Mesothelial cell of epicardium (in vitro differentiated cells): Measurements from ENCODE around the gene KCNH1. TPM values are rescaled to one million over a fixed set of nuclear protein-coding genes. Genes with fewer than 3 reads are reported as not detected.

Source experiments
- DNase-seq, 2 experiments: peaks; one replicate each; pipeline ENCODE4 v3.0.0; 2021; ENCODE audit warnings: low spot score in 2 of 2; ENCODE audit not compliant: unreplicated experiment in 2 of 2
- H3K27ac Mint-ChIP-seq: 2 replicates; pipeline ENCODE4 v1.8.0; 2021; ENCODE audit warnings: mixed read lengths
- H3K27me3 Mint-ChIP-seq: 2 replicates; pipeline ENCODE4 v1.8.0; 2021; ENCODE audit warnings: low read depth, mixed read lengths
- H3K36me3 Mint-ChIP-seq: 2 replicates; pipeline ENCODE4 v1.8.0; 2021; ENCODE audit warnings: mixed read lengths
- H3K4me1 Mint-ChIP-seq: 2 replicates; pipeline ENCODE4 v1.8.0; 2021; ENCODE audit warnings: mixed read lengths
- H3K4me3 Mint-ChIP-seq: 2 replicates; pipeline ENCODE4 v1.8.0; 2021; ENCODE audit warnings: mild to moderate bottlenecking, moderate library complexity, mixed read lengths
- H3K9me3 Mint-ChIP-seq: 2 replicates; pipeline ENCODE4 v1.8.0; 2021; ENCODE audit warnings: mixed read lengths
- CTCF ChIP-seq: fragments of 200-600 bp; sonication (generic); IDR thresholded peaks from one replicate; pipeline ENCODE4 v1.5.0; 2021; ENCODE audit warnings: antibody characterized with exemption; ENCODE audit not compliant: unreplicated experiment
- total RNA-seq: library from RNA; stranded (reverse); gene quantifications from 3 replicates; pipeline ENCODE4 v1.2.1, GENCODE V29; 2021

KCNH1 gene
- total RNA-seq, 1 donor from 2014 or later: 0.34 TPM

GRCh38 chr1:211126622-211127021 is 7.3 kb downstream of the KCNH1 start:
- Mint-ChIP-seq H3K27me3 (peaks cover 59% of the 10 kb centered on the region), H3K27ac (no peak overlapping the region), H3K4me3 (no peak overlapping the region), H3K9me3 (no peaks in the 10 kb centered on the region), H3K36me3 (no peaks in the 10 kb centered on the region), H3K4me1 (no peaks in the 10 kb centered on the region)
- DNase-seq: no peak
- TF ChIP-seq CTCF: no peak

- H3K4me1 Mint-ChIP-seq: no peaks in the 10 kb centered on the region
- H3K36me3 Mint-ChIP-seq: no peaks in the 10 kb centered on the region
- no peak for DNase-seq
- no peak overlapping the region for H3K27ac Mint-ChIP-seq
- H3K4me3 Mint-ChIP-seq: no peak overlapping the region
- no peak for TF ChIP-seq CTCF
- H3K27me3 Mint-ChIP-seq: peaks cover 22% of the 10 kb centered on the region
- H3K9me3 Mint-ChIP-seq: peaks cover 7% of the 10 kb centered on the region
These were observed 15.4 kb downstream of the KCNH1 start for GRCh38 chr1:211118407-211119102.

- TF ChIP-seq CTCF: no peak
- H3K27ac Mint-ChIP-seq: no peak overlapping the region
These were observed 19.5 kb downstream of the KCNH1 start for GRCh38 chr1:211114446-211114845.

GRCh38 chr1:211113566-211113965 is 20.4 kb downstream of the KCNH1 start:
- no peak for TF ChIP-seq CTCF
- Mint-ChIP-seq H3K4me1 (no peaks in the 10 kb centered on the region), H3K36me3 (no peaks in the 10 kb centered on the region), H3K27ac (no peak overlapping the region), H3K27me3 (peaks cover 11% of the 10 kb centered on the region), H3K9me3 (peaks cover 14% of the 10 kb centered on the region), H3K4me3 (no peak overlapping the region)
- DNase-seq: no peak

More at GRCh38 chr1:211114446-211114845, 19.5 kb downstream of the KCNH1 start:
- Mint-ChIP-seq H3K36me3 (no peaks in the 10 kb centered on the region), H3K4me3 (no peak overlapping the region), H3K27me3 (peaks cover 11% of the 10 kb centered on the region), H3K4me1 (no peaks in the 10 kb centered on the region), H3K9me3 (peaks cover 14% of the 10 kb centered on the region)
- no peak for DNase-seq

- Mint-ChIP-seq H3K27me3 (peaks cover 5% of the 10 kb centered on the region), H3K9me3 (peaks cover 14% of the 10 kb centered on the region), H3K27ac (no peak overlapping the region), H3K4me1 (no peaks in the 10 kb centered on the region), H3K36me3 (no peaks in the 10 kb centered on the region), H3K4me3 (no peak overlapping the region)
- TF ChIP-seq CTCF: no peak
- no peak for DNase-seq
These were observed 22.6 kb downstream of the KCNH1 start for GRCh38 chr1:211111351-211111750.
